Endothelial cell (in vitro differentiated cells): Measurements from ENCODE around the gene PPP2R2B. TPM values are rescaled to one million over a fixed set of nuclear protein-coding genes. Genes with fewer than 3 reads are reported as not detected.

Experiments used
- DNase-seq: peaks from one replicate; pipeline ENCODE4 v3.0.0; 2021; ENCODE audit warnings: low spot score
- H3K27ac Mint-ChIP-seq: one replicate; pipeline ENCODE4 v1.8.0; 2021; ENCODE audit warnings: mixed read lengths, inconsistent platforms; ENCODE audit not compliant: unreplicated experiment
- H3K27me3 Mint-ChIP-seq: one replicate; pipeline ENCODE4 v1.8.0; 2021; ENCODE audit warnings: mild to moderate bottlenecking, moderate library complexity, mixed read lengths, inconsistent platforms; ENCODE audit not compliant: unreplicated experiment
- H3K36me3 Mint-ChIP-seq: one replicate; pipeline ENCODE4 v1.8.0; 2021; ENCODE audit warnings: mild to moderate bottlenecking, low read depth, mixed read lengths, inconsistent platforms; ENCODE audit not compliant: unreplicated experiment
- H3K4me1 Mint-ChIP-seq: one replicate; pipeline ENCODE4 v1.8.0; 2021; ENCODE audit warnings: mild to moderate bottlenecking, mixed read lengths, inconsistent platforms; ENCODE audit not compliant: unreplicated experiment
- H3K4me3 Mint-ChIP-seq: one replicate; pipeline ENCODE4 v1.8.0; 2021; ENCODE audit warnings: mild to moderate bottlenecking, mixed read lengths, inconsistent platforms; ENCODE audit not compliant: unreplicated experiment
- H3K9me3 Mint-ChIP-seq: one replicate; pipeline ENCODE4 v1.8.0; 2021; ENCODE audit warnings: mixed read lengths, inconsistent platforms; ENCODE audit not compliant: unreplicated experiment
- CTCF ChIP-seq: fragments of 200-600 bp; sonication (generic); IDR thresholded peaks from one replicate; pipeline ENCODE4 v1.5.0; 2021; ENCODE audit warnings: antibody characterized with exemption; ENCODE audit not compliant: unreplicated experiment
- total RNA-seq: library from RNA; stranded (reverse); fragmentation: NEBNext Ultra II Directional; extraction: Animal tissue kit (Norgen Biotek cat#: 25700); gene quantifications from one replicate; pipeline ENCODE4 v1.2.1, GENCODE V29; 2021; ENCODE audit not compliant: unreplicated experiment

Gene PPP2R2B
- total RNA-seq, 1 donor from 2014 or later, result 0.59 TPM

GRCh38 chr5:146642410-146642809 lies 236.1 kb downstream of the PPP2R2B start:
- H3K4me1 Mint-ChIP-seq, result no peaks in the 10 kb centered on the region
- TF ChIP-seq CTCF, result no peak
- no peaks in the 10 kb centered on the region for H3K9me3 Mint-ChIP-seq

GRCh38 chr5:146641941-146642340 lies 236.6 kb downstream of the PPP2R2B start:
- no peak overlapping the region for H3K27ac Mint-ChIP-seq
- DNase-seq, result no peak
- no peaks in the 10 kb centered on the region for H3K36me3 Mint-ChIP-seq
- no peaks in the 10 kb centered on the region for H3K27me3 Mint-ChIP-seq
- no peak overlapping the region for H3K4me3 Mint-ChIP-seq
- H3K9me3 Mint-ChIP-seq, result no peaks in the 10 kb centered on the region
- no peaks in the 10 kb centered on the region for H3K4me1 Mint-ChIP-seq
- no peak for TF ChIP-seq CTCF

More at GRCh38 chr5:146642410-146642809, 236.1 kb downstream of the PPP2R2B start:
- Mint-ChIP-seq H3K27ac (no peak overlapping the region), H3K4me3 (no peak overlapping the region), H3K27me3 (no peaks in the 10 kb centered on the region), H3K36me3 (no peaks in the 10 kb centered on the region)
- no peak for DNase-seq

GRCh38 chr5:146640285-146640896 lies 238.2 kb downstream of the PPP2R2B start:
- H3K9me3 Mint-ChIP-seq, result no peaks in the 10 kb centered on the region
- no peak overlapping the region for H3K4me3 Mint-ChIP-seq
- DNase-seq, result no peak

GRCh38 chr5:146635443-146635842 lies 243.1 kb downstream of the PPP2R2B start:
- no peak for TF ChIP-seq CTCF
- Mint-ChIP-seq H3K27me3 (peaks cover 2% of the 10 kb centered on the region), H3K9me3 (no peaks in the 10 kb centered on the region), H3K36me3 (no peaks in the 10 kb centered on the region), H3K27ac (no peak overlapping the region), H3K4me1 (no peaks in the 10 kb centered on the region), H3K4me3 (no peak overlapping the region)
- no peak for DNase-seq

More at GRCh38 chr5:146640285-146640896, 238.2 kb downstream of the PPP2R2B start:
- H3K36me3 Mint-ChIP-seq, result no peaks in the 10 kb centered on the region
- H3K27me3 Mint-ChIP-seq, result peaks cover 2% of the 10 kb centered on the region
- no peaks in the 10 kb centered on the region for H3K4me1 Mint-ChIP-seq
- no peak for TF ChIP-seq CTCF
- no peak overlapping the region for H3K27ac Mint-ChIP-seq

- Mint-ChIP-seq H3K27me3 (peaks cover 4% of the 10 kb centered on the region), H3K36me3 (no peaks in the 10 kb centered on the region), H3K4me3 (no peak overlapping the region), H3K27ac (no peak overlapping the region), H3K4me1 (no peaks in the 10 kb centered on the region), H3K9me3 (no peaks in the 10 kb centered on the region)
- no peak for TF ChIP-seq CTCF
- no peak for DNase-seq
Observed at GRCh38 chr5:146633323-146633764, 245.2 kb downstream of the PPP2R2B start.
